Measurements from ENCODE around the gene PAK6. TPM values are rescaled to one million over a fixed set of nuclear protein-coding genes. Genes with fewer than 3 reads are reported as not detected.

PAK6 gene
- total and polyA plus RNA-seq, 9 of the 15 experiments (the other 6 are each of a cell fraction or from before 2014, with no cell fraction given) = 0.03 to 0.74 (median 0.16) TPM; not detected in 2

DNA sequence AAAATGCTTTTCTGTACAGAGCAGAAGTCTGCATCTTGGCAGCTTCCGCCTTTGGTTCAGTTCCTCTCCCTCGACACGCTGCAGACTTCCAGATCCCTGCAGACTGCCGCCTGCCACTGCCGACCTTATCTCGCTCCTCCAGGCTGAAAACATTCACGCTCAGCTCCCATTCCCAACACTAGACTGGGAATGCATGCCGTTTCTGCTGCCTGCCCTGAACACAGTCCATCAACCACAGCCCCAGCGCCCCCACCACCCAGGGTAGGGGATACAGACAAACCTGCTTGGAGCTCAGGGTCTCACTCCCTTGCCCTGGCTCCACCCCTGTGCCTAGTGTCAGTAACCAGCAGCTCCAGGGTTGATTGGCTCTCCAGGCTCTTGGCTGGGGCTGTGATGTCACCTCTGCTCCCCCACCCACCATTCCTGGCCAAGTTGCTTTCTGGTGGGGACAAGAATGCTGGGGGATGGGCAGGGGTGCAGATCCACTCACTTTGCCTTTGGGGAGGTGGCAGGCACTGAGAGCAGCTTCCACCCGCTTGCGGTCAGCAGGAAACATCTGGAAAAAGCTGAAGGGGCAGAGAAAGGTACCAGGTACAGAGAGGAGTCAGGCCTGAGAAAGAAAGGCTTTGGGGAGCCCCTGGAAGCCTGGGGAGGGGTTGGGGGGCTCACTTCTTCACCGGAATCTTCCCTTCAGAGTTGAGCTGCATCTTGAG, 62.8 kb downstream of the PAK6 start (continued):
- TF ChIP-seq SAP30 (IDR thresholded peaks at IDR 0.05; ENCODE audit: borderline replicate concordance, insufficient read depth, low read depth, low read length, poor library complexity, severe bottlenecking) (no peak), RBM22 (IDR thresholded peaks at IDR 0.05; ENCODE audit: low read depth, low read length, poor library complexity, severe bottlenecking) (no peak), CBX1 (IDR thresholded peaks at IDR 0.05; ENCODE audit: low read depth) (no peak), ZNF436 (CRISPR knock-in tag; IDR thresholded peaks at IDR 0.05) (no peak), SMARCA4 (IDR thresholded peaks at IDR 0.05) (peak; percentile 44; the same call in 1 of the 2 replicates), CTBP1 (IDR thresholded peaks at IDR 0.05; ENCODE audit: borderline replicate concordance) (peak; percentile 61; the same call in 1 of the 2 replicates), HDAC6 (IDR thresholded peaks at IDR 0.05; ENCODE audit: low read depth, low read length) (no peak), CXXC5 (CRISPR knock-in tag; IDR thresholded peaks at IDR 0.05) (peak; percentile 51)
- TF ChIP-seq, protein P1, sequence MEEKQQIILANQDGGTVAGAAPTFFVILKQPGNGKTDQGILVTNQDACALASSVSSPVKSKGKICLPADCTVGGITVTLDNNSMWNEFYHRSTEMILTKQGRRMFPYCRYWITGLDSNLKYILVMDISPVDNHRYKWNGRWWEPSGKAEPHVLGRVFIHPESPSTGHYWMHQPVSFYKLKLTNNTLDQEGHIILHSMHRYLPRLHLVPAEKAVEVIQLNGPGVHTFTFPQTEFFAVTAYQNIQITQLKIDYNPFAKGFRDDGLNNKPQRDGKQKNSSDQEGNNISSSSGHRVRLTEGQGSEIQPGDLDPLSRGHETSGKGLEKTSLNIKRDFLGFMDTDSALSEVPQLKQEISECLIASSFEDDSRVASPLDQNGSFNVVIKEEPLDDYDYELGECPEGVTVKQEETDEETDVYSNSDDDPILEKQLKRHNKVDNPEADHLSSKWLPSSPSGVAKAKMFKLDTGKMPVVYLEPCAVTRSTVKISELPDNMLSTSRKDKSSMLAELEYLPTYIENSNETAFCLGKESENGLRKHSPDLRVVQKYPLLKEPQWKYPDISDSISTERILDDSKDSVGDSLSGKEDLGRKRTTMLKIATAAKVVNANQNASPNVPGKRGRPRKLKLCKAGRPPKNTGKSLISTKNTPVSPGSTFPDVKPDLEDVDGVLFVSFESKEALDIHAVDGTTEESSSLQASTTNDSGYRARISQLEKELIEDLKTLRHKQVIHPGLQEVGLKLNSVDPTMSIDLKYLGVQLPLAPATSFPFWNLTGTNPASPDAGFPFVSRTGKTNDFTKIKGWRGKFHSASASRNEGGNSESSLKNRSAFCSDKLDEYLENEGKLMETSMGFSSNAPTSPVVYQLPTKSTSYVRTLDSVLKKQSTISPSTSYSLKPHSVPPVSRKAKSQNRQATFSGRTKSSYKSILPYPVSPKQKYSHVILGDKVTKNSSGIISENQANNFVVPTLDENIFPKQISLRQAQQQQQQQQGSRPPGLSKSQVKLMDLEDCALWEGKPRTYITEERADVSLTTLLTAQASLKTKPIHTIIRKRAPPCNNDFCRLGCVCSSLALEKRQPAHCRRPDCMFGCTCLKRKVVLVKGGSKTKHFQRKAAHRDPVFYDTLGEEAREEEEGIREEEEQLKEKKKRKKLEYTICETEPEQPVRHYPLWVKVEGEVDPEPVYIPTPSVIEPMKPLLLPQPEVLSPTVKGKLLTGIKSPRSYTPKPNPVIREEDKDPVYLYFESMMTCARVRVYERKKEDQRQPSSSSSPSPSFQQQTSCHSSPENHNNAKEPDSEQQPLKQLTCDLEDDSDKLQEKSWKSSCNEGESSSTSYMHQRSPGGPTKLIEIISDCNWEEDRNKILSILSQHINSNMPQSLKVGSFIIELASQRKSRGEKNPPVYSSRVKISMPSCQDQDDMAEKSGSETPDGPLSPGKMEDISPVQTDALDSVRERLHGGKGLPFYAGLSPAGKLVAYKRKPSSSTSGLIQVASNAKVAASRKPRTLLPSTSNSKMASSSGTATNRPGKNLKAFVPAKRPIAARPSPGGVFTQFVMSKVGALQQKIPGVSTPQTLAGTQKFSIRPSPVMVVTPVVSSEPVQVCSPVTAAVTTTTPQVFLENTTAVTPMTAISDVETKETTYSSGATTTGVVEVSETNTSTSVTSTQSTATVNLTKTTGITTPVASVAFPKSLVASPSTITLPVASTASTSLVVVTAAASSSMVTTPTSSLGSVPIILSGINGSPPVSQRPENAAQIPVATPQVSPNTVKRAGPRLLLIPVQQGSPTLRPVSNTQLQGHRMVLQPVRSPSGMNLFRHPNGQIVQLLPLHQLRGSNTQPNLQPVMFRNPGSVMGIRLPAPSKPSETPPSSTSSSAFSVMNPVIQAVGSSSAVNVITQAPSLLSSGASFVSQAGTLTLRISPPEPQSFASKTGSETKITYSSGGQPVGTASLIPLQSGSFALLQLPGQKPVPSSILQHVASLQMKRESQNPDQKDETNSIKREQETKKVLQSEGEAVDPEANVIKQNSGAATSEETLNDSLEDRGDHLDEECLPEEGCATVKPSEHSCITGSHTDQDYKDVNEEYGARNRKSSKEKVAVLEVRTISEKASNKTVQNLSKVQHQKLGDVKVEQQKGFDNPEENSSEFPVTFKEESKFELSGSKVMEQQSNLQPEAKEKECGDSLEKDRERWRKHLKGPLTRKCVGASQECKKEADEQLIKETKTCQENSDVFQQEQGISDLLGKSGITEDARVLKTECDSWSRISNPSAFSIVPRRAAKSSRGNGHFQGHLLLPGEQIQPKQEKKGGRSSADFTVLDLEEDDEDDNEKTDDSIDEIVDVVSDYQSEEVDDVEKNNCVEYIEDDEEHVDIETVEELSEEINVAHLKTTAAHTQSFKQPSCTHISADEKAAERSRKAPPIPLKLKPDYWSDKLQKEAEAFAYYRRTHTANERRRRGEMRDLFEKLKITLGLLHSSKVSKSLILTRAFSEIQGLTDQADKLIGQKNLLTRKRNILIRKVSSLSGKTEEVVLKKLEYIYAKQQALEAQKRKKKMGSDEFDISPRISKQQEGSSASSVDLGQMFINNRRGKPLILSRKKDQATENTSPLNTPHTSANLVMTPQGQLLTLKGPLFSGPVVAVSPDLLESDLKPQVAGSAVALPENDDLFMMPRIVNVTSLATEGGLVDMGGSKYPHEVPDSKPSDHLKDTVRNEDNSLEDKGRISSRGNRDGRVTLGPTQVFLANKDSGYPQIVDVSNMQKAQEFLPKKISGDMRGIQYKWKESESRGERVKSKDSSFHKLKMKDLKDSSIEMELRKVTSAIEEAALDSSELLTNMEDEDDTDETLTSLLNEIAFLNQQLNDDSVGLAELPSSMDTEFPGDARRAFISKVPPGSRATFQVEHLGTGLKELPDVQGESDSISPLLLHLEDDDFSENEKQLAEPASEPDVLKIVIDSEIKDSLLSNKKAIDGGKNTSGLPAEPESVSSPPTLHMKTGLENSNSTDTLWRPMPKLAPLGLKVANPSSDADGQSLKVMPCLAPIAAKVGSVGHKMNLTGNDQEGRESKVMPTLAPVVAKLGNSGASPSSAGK (IDR thresholded peaks at IDR 0.05) = peak; percentile 41; the same call in 1 of the 2 replicates
- TF ChIP-seq, protein P2, sequence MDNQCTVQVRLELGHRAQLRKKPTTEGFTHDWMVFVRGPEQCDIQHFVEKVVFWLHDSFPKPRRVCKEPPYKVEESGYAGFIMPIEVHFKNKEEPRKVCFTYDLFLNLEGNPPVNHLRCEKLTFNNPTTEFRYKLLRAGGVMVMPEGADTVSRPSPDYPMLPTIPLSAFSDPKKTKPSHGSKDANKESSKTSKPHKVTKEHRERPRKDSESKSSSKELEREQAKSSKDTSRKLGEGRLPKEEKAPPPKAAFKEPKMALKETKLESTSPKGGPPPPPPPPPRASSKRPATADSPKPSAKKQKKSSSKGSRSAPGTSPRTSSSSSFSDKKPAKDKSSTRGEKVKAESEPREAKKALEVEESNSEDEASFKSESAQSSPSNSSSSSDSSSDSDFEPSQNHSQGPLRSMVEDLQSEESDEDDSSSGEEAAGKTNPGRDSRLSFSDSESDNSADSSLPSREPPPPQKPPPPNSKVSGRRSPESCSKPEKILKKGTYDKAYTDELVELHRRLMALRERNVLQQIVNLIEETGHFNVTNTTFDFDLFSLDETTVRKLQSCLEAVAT (IDR thresholded peaks at IDR 0.05) = 0 out of 4 replicates have a peak, but pooled peaks of 1 of the 2 experiments have one; percentile 33
- TF ChIP-seq, protein P3, sequence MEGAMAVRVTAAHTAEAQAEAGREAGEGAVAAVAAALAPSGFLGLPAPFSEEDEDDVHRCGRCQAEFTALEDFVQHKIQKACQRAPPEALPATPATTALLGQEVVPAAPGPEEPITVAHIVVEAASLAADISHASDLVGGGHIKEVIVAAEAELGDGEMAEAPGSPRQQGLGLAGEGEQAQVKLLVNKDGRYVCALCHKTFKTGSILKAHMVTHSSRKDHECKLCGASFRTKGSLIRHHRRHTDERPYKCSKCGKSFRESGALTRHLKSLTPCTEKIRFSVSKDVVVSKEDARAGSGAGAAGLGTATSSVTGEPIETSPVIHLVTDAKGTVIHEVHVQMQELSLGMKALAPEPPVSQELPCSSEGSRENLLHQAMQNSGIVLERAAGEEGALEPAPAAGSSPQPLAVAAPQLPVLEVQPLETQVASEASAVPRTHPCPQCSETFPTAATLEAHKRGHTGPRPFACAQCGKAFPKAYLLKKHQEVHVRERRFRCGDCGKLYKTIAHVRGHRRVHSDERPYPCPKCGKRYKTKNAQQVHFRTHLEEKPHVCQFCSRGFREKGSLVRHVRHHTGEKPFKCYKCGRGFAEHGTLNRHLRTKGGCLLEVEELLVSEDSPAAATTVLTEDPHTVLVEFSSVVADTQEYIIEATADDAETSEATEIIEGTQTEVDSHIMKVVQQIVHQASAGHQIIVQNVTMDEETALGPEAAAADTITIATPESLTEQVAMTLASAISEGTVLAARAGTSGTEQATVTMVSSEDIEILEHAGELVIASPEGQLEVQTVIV (CRISPR knock-in tag; IDR thresholded peaks at IDR 0.05; ENCODE audit: borderline replicate concordance) = no peak

All from K562 (cell line).